AG10803 (cell line): ENCODE results near the gene CIAO3.

Experiments
- DNase-seq: peaks from one replicate; pipeline ENCODE4 v3.0.0; 2010; ENCODE audit warnings: low read depth
- H3K4me3 ChIP-seq: 2 replicates; pipeline ENCODE4 v1.5.1; 2011; ENCODE audit warnings: mild to moderate bottlenecking, low read length, control low read depth
- CTCF ChIP-seq: conservative IDR thresholded peaks from 2 replicates; pipeline ENCODE4 v1.5.1; 2011; ENCODE audit warnings: mild to moderate bottlenecking, low read length, control low read depth, inconsistent platforms

CIAO3 gene

DNA sequence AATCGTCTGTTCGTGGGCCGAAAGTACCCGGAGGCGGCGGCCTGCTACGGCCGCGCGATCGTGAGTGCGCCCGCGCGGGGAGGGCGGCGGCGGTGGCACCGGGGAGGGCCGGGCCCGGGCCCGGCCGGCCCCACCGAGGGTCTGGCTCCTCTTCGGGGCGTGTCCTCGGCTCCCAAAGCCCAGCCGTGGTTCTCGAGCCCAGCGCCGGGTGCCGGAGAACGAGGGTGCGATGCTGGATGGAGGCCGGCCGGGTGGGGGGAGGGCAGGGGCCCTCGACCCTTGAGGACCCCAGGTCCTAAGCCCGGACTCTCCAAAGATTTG, 60.2 kb downstream of the CIAO3 start:
- DNase-seq: no peak

DNA sequence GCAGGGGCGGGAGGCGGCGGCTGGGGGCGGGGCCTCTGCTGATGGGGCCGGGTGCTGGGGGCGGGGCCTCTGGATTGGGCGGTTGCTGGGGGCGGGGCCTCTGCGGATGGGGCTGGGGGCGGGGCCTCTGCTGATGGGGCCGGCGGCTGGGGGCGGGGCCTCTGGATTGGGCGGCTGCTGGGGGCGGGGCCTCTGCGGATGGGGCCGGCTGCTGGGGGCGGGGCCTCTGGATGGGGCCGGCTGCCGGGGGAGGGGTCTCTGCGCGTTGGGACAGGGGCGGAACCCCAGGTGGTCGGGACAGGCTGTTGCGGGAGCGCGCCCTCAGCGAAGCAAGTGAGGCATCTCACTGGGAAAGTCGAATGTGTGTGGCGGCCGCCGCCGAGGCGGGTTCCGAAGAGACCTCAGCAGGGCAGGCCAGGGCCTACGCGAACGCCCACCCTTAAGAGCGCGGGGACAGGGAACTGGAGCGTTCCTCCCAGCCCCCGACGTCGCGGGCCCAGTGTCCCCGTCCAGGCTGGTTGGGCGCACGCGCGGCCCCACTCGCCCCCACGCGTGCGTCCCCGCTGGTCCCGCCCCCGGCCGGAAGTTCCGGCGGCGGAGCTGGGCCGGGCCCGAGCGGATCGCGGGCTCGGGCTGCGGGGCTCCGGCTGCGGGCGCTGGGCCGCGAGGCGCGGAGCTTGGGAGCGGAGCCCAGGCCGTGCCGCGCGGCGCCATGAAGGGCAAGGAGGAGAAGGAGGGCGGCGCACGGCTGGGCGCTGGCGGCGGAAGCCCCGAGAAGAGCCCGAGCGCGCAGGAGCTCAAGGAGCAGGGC, 60.8 kb downstream of the CIAO3 start, which contains the start of gene STUB1:
TSS of gene STUB1 (plus strand) at position 597 of the 811 bp plus-strand sequence. CDS start at position 713, 116 bp downstream.
- TF ChIP-seq CTCF: no peak
- peak; percentile 84 for DNase-seq

More for the DNA sequence above, 60.2 kb downstream of the CIAO3 start:
- no peak for TF ChIP-seq CTCF
- peak overlapping the region; percentile 76 for H3K4me3 ChIP-seq

More for the DNA sequence above, 60.8 kb downstream of the CIAO3 start, which contains the start of gene STUB1:
- peak within 1 kb of the TSS; percentile 76 for H3K4me3 ChIP-seq
